Left renal cortex interstitium (tissue), 4 donors: Measurements from ENCODE around the gene PLXNB2. TPM values are rescaled to one million over a fixed set of nuclear protein-coding genes. Genes with fewer than 3 reads are reported as not detected.

Experiments used
- DNase-seq, 4 donors: peaks; one replicate each; pipeline ENCODE4 v3.0.0-alpha.2; 2013; ENCODE audit warnings: low read depth in 4 of 4, low spot score in 2 of 4, missing footprints in 1 of 4
- polyA plus RNA-seq, 4 donors: library from polyadenylated mRNA; unstranded; fragments of 120-200 nt; gene quantifications; one replicate each; pipeline ENCODE4 v1.2.1, GENCODE V29; 2013; ENCODE audit not compliant: insufficient read length in 4 of 4

The PLXNB2 gene
- polyA plus RNA-seq, 4 donors, result 206 to 275 (median 234) TPM

DNA sequence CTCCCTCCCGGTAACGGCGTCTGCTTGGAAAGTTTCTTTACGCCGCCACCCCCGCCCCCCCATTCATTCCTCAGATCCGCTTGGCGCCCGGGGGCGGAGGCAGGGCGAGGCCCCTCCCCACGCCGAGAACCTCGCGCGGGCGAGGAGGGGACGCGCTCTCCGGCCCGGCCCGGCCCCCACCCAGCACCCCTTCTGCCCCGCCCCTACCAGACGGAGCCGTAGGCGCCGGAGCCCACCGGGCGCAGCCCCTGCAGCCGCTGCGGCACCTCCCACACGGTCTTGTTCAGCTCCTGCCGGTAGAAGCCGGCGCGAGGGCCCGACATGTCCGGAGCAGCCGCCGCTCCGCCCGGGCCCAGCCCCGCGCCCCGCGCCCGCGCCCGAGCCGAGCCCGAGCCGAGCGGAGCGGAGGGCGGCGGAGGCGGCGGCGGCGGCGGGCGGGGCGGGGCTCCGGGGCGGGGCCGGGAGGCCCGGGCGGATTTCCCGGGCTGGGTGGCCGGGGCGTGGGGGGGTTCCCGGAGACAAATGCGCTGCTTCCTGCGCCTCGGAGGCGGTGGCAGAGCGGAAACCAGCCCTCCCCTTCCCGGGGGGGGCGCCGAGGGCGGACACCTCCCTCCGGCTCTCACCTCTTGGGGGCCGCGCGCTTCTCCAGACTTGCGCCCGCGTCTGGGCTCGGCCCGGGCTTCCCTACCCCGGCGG is 37.3 kb downstream of the PLXNB2 start, which contains the start of gene MAPK11:
MAPK11 (minus strand) TSS at position 411 of the 696 bp plus-strand sequence; CDS start at position 323, 88 bp downstream.
- no peak for DNase-seq

DNA sequence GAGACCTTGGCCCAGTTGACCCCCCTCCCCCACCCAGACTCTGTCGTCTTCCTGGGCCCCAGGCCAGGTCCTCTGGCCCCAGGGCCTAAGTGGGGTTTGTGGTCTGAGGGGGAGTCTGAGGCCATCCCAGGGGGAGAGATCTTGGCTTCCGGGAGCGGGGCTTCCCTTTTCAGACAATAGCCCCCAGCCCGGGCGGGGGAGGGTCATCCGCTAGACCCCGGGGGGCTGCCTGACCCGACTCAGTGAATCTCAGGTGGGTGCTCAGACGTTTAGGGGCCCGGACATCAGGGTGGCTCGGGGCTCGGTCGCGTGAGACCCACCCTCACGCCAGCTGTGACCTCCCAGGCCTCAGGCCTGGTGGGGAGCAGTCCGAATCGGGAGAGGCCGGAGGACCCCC is 37.9 kb downstream of the PLXNB2 start:
- no peak for DNase-seq

DNA sequence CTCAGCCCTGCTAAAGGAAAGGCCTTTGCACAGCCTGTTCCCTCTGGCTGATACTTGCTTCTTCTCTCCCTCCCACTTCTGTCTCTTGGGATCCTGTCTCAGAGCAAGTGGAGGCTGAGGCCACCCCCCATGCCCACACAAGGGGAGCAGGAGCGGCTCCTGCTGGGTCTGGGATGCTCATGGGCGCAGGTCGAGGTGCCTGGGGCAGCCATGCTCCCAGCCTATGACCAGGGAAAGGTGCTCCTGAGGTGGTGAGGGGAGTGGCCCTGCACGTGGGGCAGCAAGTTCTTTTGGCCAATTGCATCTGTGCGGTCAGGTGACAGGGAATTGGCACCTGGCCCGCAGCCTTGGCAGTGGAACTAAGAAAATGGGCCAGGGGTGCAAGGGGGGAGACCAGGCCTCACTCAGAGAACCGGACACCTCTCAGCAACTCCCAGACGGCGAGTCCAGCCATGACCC is 38.8 kb downstream of the PLXNB2 start:
- no peak for DNase-seq

GRCh38 chr22:50267591-50268390 is 39.7 kb downstream of the PLXNB2 start:
- DNase-seq, result no peak

DNA sequence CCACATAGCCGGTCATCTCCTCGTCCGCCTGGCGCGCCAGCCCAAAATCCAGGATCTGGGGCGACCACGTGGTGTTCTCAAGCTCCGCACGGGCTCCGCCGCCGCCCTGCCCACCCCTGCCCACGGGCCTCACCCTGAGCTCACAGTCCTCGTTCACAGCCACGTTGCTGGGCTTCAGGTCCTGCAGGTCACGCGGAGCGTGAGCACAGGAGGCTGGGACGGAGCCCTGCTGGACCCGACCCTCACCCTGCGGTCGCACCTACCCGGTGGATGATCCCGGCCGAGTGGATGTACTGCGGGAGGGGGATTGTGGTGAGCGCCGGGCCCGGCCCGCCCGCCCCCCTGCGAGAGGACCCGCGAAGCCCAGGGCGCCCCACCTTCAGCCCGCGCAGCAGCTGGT is 40.5 kb downstream of the PLXNB2 start:
- no peak for DNase-seq

- no peak for DNase-seq
Observed at GRCh38 chr22:50264946-50265669, 42.3 kb downstream of the PLXNB2 start.

GRCh38 chr22:50264104-50264745 is 43.2 kb downstream of the PLXNB2 start:
- DNase-seq, result no peak

- DNase-seq, result no peak
Observed at GRCh38 chr22:50262973-50263617, 44.4 kb downstream of the PLXNB2 start.

DNA sequence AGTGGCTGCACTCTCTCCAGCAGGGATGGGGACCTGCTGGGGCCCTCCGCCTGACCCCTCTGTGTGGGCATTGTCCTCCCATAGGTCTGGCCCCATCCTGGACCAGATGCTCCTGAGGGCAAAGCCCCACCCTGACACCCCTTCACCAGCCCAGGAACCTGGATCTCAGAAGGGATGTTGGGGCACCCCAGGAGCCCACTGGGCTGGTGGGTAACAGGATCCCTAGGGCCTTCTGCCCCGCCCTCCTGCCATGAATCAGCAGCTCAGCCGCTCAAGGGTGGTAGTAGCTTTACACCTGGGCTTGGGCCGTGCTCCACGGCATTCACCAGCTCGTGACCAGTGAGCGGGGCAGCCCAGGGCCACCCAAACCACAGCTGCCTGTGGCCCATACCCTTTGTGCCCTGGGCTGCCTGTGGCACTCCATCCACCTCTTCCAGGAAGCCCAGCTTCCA is 45.0 kb downstream of the PLXNB2 start:
- DNase-seq, result no peak

DNA sequence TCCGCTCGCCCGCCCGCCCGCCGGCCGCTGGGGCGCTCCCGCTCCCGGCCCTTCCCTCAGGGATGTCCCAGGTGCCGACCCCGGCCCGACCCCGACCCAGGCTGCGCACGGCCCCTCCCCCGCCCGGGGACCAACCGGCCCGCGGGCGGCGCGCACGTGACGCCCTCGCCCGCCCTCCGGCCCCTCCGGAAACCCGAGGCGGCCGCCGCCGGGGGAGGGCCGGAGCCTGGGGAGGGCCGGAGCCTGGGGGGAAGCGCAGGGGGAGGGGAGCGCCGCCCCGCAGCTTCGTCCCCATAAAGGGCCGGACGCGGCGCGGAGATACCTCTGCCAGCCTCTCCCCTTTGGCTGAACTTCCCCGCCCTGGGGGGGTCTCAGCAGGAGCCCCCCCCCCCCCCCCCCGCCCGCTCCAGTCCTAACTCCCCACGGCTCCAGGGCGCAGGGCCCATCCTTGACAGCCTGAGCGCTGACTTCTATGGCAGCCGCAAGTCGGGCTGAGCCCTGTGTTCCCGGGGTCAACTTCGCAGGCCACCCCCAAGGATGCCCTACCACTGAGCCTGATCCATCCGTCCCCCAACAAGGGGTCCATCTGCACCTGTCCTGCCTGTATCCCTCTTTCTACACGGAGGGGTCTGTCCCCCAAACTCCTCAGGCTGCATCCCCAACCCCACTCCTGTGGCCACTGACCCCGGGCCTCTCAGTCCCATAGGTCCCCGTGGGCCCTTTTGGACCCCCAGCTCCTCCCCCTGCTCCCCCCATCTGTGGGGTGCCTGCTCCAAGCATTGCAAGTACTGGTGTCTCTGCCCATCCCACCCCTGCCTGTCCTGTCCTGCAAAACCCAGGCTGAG is 45.6 kb downstream of the PLXNB2 start, which contains the start of gene MAPK12:
MAPK12 (minus strand) TSS at position 69 of the 845 bp plus-strand sequence. CDS start 174 bp downstream, outside the sequence.
- DNase-seq, result no peak

- no peak for DNase-seq
Observed at GRCh38 chr22:50260801-50261614, 46.4 kb downstream of the PLXNB2 start.

- no peak for DNase-seq
Observed at GRCh38 chr22:50260434-50260800, 47.0 kb downstream of the PLXNB2 start.

GRCh38 chr22:50259302-50259701 is 48.1 kb downstream of the PLXNB2 start:
- DNase-seq, result no peak

- no peak for DNase-seq
Observed at GRCh38 chr22:50258361-50259292, 48.8 kb downstream of the PLXNB2 start.

GRCh38 chr22:50257451-50258360 is 49.7 kb downstream of the PLXNB2 start:
- no peak for DNase-seq

DNA sequence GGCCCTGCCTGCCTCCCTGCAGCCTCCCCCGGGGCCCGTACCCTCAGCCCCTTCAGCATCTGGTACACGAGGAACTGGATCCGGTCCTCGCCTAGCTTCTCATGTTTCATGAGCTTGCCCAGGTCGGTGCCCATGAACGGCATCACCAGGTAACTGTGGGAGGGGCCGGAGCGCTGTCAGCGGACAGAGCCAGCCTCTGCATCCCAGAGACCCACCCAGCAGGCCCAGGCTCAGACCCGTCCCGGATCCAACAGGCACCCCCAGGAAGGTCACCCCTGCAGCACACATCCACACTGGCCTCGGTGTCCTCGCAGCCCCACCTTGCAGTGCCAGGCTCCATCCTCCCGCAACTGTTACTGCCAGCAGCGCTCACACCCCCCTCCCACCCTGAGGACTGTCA is 50.4 kb downstream of the PLXNB2 start:
- no peak for DNase-seq
